H9 (cell line): ENCODE data around the gene SLC25A41. TPM values are rescaled to one million over a fixed set of nuclear protein-coding genes. Genes with fewer than 3 reads are reported as not detected.

ENCODE experiments used
- DNase-seq: peaks from one replicate; pipeline ENCODE4 v3.0.0-alpha.2; 2017
- H2AFZ ChIP-seq: one replicate; pipeline ENCODE4 v1.6.1; 2013; ENCODE audit warnings: mild to moderate bottlenecking, low read length, control low read depth, moderate library complexity
- H2AK5ac ChIP-seq: 2 replicates; pipeline ENCODE4 v1.6.1; 2013; ENCODE audit warnings: low read length, control low read depth, mixed read lengths; ENCODE audit not compliant: insufficient read length
- H2BK120ac ChIP-seq: one replicate; pipeline ENCODE4 v1.6.1; 2013; ENCODE audit warnings: low read depth, mild to moderate bottlenecking, low read length, control low read depth, inconsistent platforms; ENCODE audit not compliant: poor library complexity, severe bottlenecking
- H2BK12ac ChIP-seq: 2 replicates; pipeline ENCODE4 v1.6.1; 2013; ENCODE audit warnings: low read length, control low read depth, mixed read lengths, low read depth; ENCODE audit not compliant: insufficient read length
- H2BK15ac ChIP-seq: 2 replicates; pipeline ENCODE4 v1.6.1; 2013; ENCODE audit warnings: low read depth, low read length, control low read depth
- H2BK20ac ChIP-seq: one replicate; pipeline ENCODE4 v1.6.1; 2013; ENCODE audit warnings: low read depth, mild to moderate bottlenecking, low read length, control low read depth, inconsistent platforms; ENCODE audit not compliant: poor library complexity, severe bottlenecking
- H2BK5ac ChIP-seq: 2 replicates; pipeline ENCODE4 v1.6.1; 2013; ENCODE audit warnings: low read length, control low read depth, mixed read lengths; ENCODE audit not compliant: insufficient read length
- H3K14ac ChIP-seq: 2 replicates; pipeline ENCODE4 v1.6.1; 2013; ENCODE audit warnings: low read length, control low read depth; ENCODE audit not compliant: insufficient read depth
- H3K18ac ChIP-seq: 2 replicates; pipeline ENCODE4 v1.6.1; 2013; ENCODE audit warnings: low read depth, mild to moderate bottlenecking, mixed read lengths, low read length, control low read depth; ENCODE audit not compliant: insufficient read length
- H3K23ac ChIP-seq: 2 replicates; pipeline ENCODE4 v1.6.1; 2013; ENCODE audit warnings: low read length, control low read depth, mixed read lengths, low read depth; ENCODE audit not compliant: insufficient read length
- H3K23me2 ChIP-seq: 2 replicates; pipeline ENCODE4 v1.6.1; 2013; ENCODE audit warnings: low read depth, mild to moderate bottlenecking, mixed read lengths, low read length, control low read depth; ENCODE audit not compliant: insufficient read length, poor library complexity, severe bottlenecking
- H3K27ac ChIP-seq: 2 replicates; pipeline ENCODE4 v1.5.1; 2013; ENCODE audit warnings: low read length, control low read depth, mixed read lengths, low read depth; ENCODE audit not compliant: insufficient read length
- H3K27me3 ChIP-seq: 2 replicates; pipeline ENCODE4 v1.6.1; 2013; ENCODE audit warnings: low read length, control low read depth, inconsistent platforms; ENCODE audit not compliant: insufficient read depth
- H3K4ac ChIP-seq: 2 replicates; pipeline ENCODE4 v1.6.1; 2013; ENCODE audit warnings: low read depth, mild to moderate bottlenecking, control low read depth, inconsistent platforms, low read length, moderate library complexity
- H3K4me1 ChIP-seq: 2 replicates; pipeline ENCODE4 v1.6.1; 2013; ENCODE audit warnings: low read length, control low read depth, inconsistent platforms; ENCODE audit not compliant: insufficient read depth
- H3K4me2 ChIP-seq: 2 replicates; pipeline ENCODE4 v1.6.1; 2013; ENCODE audit warnings: low read length, control low read depth, mixed read lengths; ENCODE audit not compliant: insufficient read length, insufficient read depth
- H3K56ac ChIP-seq: 2 replicates; pipeline ENCODE4 v1.6.1; 2013; ENCODE audit warnings: low read depth, mild to moderate bottlenecking, mixed read lengths, low read length, control low read depth; ENCODE audit not compliant: insufficient read length
- H3K79me1 ChIP-seq: 2 replicates; pipeline ENCODE4 v1.6.1; 2013; ENCODE audit warnings: low read depth, mild to moderate bottlenecking, moderate library complexity, low read length, control low read depth, inconsistent platforms; ENCODE audit not compliant: insufficient read depth, poor library complexity, severe bottlenecking
- H3K79me2 ChIP-seq: 2 replicates; pipeline ENCODE4 v1.6.1; 2013; ENCODE audit warnings: low read length, control low read depth, inconsistent platforms; ENCODE audit not compliant: insufficient read depth
- H3K9ac ChIP-seq: 2 replicates; pipeline ENCODE4 v1.6.1; 2013; ENCODE audit warnings: low read length, control low read depth, mixed read lengths; ENCODE audit not compliant: insufficient read length; ENCODE audit errors: extremely low read depth
- H3K9me3 ChIP-seq: one replicate; pipeline ENCODE4 v1.6.1; 2013; ENCODE audit warnings: low read depth, low read length, inconsistent platforms; ENCODE audit not compliant: control insufficient read depth
- H3T11ph ChIP-seq: one replicate; pipeline ENCODE4 v1.6.1; 2013; ENCODE audit warnings: mild to moderate bottlenecking, low read length, control low read depth, inconsistent platforms
- H4K20me1 ChIP-seq: one replicate; pipeline ENCODE4 v1.6.1; 2013; ENCODE audit not compliant: control insufficient read depth, insufficient read length, insufficient read depth
- H4K5ac ChIP-seq: 2 replicates; pipeline ENCODE4 v1.6.1; 2013; ENCODE audit warnings: low read depth, mild to moderate bottlenecking, mixed read lengths, low read length, control low read depth; ENCODE audit not compliant: insufficient read length
- H4K8ac ChIP-seq: replicated peaks from 2 replicates; pipeline ENCODE4 v1.6.1; 2013; ENCODE audit warnings: low read length, control low read depth, mixed read lengths, low read depth; ENCODE audit not compliant: insufficient read length
- H4K91ac ChIP-seq: 2 replicates; pipeline ENCODE4 v1.6.1; 2013; ENCODE audit warnings: low read depth, mild to moderate bottlenecking, moderate library complexity, mixed read lengths, low read length, control low read depth; ENCODE audit not compliant: insufficient read length
- H3K27ac Mint-ChIP-seq, 3 experiments: 2 replicates in 2 of 3; 3 replicates in 1 of 3; pipeline ENCODE4 v1.8.0; 2020 to 2021; ENCODE audit warnings: mixed read lengths in 3 of 3, mild to moderate bottlenecking in 1 of 3, moderate library complexity in 1 of 3
- H3K27me3 Mint-ChIP-seq: 2 replicates; pipeline ENCODE4 v1.8.0; 2021; ENCODE audit warnings: low read depth, mild to moderate bottlenecking, moderate library complexity, mixed read lengths
- H3K36me3 Mint-ChIP-seq, 3 experiments: 2 replicates in 2 of 3; 3 replicates in 1 of 3; pipeline ENCODE4 v1.8.0; 2020 to 2021; ENCODE audit warnings: low read depth in 3 of 3, mixed read lengths in 3 of 3; ENCODE audit not compliant: insufficient read depth in 1 of 3
- H3K4me1 Mint-ChIP-seq, 2 experiments: 2 replicates each; pipeline ENCODE4 v1.8.0; 2020; ENCODE audit warnings: mixed read lengths in 2 of 2
- H3K4me3 Mint-ChIP-seq, 2 experiments: 2 replicates in 1 of 2; 3 replicates in 1 of 2; pipeline ENCODE4 v1.8.0; 2020 to 2021; ENCODE audit warnings: mild to moderate bottlenecking in 2 of 2, mixed read lengths in 2 of 2, moderate library complexity in 1 of 2
- H3K9me3 Mint-ChIP-seq, 2 experiments: 2 replicates in 1 of 2; 3 replicates in 1 of 2; pipeline ENCODE4 v1.8.0; 2020; ENCODE audit warnings: mild to moderate bottlenecking in 2 of 2, mixed read lengths in 2 of 2, moderate library complexity in 1 of 2
- CTCF ChIP-seq: fragments of 200-600 bp; sonication (generic); conservative IDR thresholded peaks from 3 replicates; pipeline ENCODE4 v1.8.0; 2021; ENCODE audit warnings: antibody characterized with exemption, mild to moderate bottlenecking
- WGBS: extraction: QIAGEN DNeasy Blood & Tissue Kit; methylation state at CpG from one replicate; pipeline ENCODE4 v1.1.7; 2013; ENCODE audit warnings: missing lambda C conversion rate, low lambda C conversion rate, mixed read lengths; ENCODE audit not compliant: insufficient read length; ENCODE audit errors: extremely low coverage; 5-methylcytosine and 5-hydroxymethylcytosine counted together
- total RNA-seq: library from RNA; stranded (reverse); gene quantifications from 2 replicates; pipeline ENCODE4 v1.2.1, GENCODE V29; 2021

SLC25A41 gene
- total RNA-seq, 1 experiment from 2014 or later = 0.20 TPM

- no peaks in the 10 kb centered on the region for H3K9me3 ChIP-seq
- no peak overlapping the region for H4K8ac ChIP-seq
- no peaks in the 10 kb centered on the region for H3K79me1 ChIP-seq
- H3K27ac ChIP-seq = no peak overlapping the region
- H3K4me3 Mint-ChIP-seq = no peak overlapping the region
- no peak overlapping the region for H3K23ac ChIP-seq
- H3K14ac ChIP-seq = no peak overlapping the region
- H3K4ac ChIP-seq = no peak overlapping the region
- no peaks in the 10 kb centered on the region for H3K79me2 ChIP-seq
- no peak overlapping the region for H2BK5ac ChIP-seq
- peaks cover 2% of the 10 kb centered on the region for H4K20me1 ChIP-seq
- H2BK120ac ChIP-seq = no peak overlapping the region
- no peak overlapping the region for H4K91ac ChIP-seq
- no peaks in the 10 kb centered on the region for H3K4me1 ChIP-seq
- no peak overlapping the region for H3K18ac ChIP-seq
- no peak overlapping the region for H3K9ac ChIP-seq
- peaks cover 8 to 19% (median 14%) of the 10 kb centered on the region in 3 experiments; a peak in 6 of 7 replicates for H3K36me3 Mint-ChIP-seq
- no peaks in the 10 kb centered on the region for H3K27me3 ChIP-seq
- no peak overlapping the region for H2BK15ac ChIP-seq
- DNase-seq = no peak
- H3K9me3 Mint-ChIP-seq = no peaks in the 10 kb centered on the region; a peak in 1 of 5 replicates
- H2AK5ac ChIP-seq = no peak overlapping the region
- H3T11ph ChIP-seq = no peak overlapping the region
- TF ChIP-seq CTCF = no peak
- H2AFZ ChIP-seq = no peak overlapping the region
- H3K4me1 Mint-ChIP-seq = no peaks in the 10 kb centered on the region; a peak in 1 of 4 replicates
- H4K5ac ChIP-seq = no peak overlapping the region
- no peak overlapping the region for H3K27ac Mint-ChIP-seq
- no peak overlapping the region for H3K4me2 ChIP-seq
- WGBS = no CpG with 5 or more reads among the region's 13 CpGs
- H3K56ac ChIP-seq = no peak overlapping the region
- peaks cover 5% of the 10 kb centered on the region for H3K27me3 Mint-ChIP-seq
- H3K23me2 ChIP-seq = no peaks in the 10 kb centered on the region
- H2BK12ac ChIP-seq = no peak overlapping the region
- no peak overlapping the region for H2BK20ac ChIP-seq
These were observed 8.6 kb upstream of the SLC25A41 start for GRCh38 chr19:6442087-6442688.
